ENCODE results near the gene PIP5K1B.

DNA sequence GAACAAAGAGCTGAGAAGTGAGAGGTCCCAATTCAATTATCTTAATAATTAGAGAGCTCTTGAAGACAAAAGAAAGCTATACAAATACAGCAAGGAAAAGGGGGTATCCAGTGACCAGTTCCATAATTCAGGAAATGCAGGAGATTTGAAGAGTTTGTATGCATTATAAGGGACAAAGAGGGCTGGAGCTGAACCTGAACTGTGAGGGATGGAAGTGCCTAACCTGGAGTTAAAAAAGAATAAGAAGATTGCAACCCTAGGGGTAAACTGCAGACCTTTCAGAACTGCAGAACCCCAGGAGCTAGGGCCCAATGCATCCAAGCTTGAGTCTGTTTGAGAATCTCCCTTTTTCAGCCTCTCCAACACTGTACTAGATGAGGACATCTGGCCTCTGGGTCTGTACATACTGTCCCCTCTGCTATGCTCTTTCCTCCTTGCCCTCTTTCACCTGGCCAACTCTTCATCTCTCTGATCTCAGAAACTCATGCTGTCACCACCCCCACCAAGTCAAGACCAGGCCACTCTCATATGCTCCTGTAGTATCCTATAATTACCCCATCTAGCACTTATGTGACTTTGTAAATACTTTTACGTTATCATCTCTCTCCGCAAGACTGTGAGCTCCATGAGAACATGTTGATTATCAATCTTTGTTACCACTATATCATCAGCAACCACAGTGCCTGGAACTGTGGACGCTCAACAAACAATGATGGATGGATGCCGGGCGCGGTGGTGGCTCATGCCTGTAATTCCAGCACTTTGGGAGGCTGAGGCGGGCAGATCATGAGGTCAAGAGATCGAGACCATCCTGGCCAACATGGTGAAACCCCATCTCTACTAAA, 315.5 kb downstream of the PIP5K1B start:
- TF ChIP-seq CTCF (IDR thresholded peaks at IDR 0.05; ENCODE audit: insufficient read depth, low read depth, low read length), result no peak
- no peak for TF ChIP-seq EZH2 (IDR thresholded peaks at IDR 0.05; ENCODE audit: insufficient read depth, low read length)

Measured in astrocyte (in vitro differentiated cells and primary cell).